ENCODE data around the gene LGSN. TPM values are rescaled to one million over a fixed set of nuclear protein-coding genes. Genes with fewer than 3 reads are reported as not detected.

LGSN gene
- total and polyA plus RNA-seq, 10 of the 15 experiments (the other 5 are each of a cell fraction or from before 2014, with no cell fraction given), result not detected

DNA sequence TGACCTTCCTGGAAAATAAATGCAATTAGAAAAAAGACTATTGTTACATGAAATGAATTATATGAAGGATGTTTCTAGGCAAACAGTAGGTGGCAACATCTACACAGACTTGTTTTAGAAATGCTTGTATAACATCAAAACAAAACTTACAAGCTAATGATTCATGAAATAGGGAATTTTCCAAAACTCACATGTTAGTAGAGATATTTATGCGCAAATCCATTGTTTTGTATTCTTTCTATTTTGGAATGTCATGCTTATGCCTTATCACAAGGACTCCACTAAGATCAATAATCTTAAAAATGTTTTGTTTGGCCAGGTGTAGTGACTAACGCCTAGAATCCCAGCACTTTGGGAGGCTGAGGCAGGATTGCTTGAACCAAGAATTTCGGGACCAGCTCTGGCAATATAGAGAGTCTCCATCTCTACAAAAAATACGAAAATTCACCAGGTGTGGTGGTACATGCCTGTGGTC, 32.3 kb upstream of the LGSN start (continued):
- 0 out of 2 replicates have a peak, but pooled peaks have one; percentile 16 for TF ChIP-seq ZNF592 (IDR thresholded peaks at IDR 0.05)

GRCh38 chr6:63349401-63349800, 29.6 kb upstream of the LGSN start:
- Histone ChIP-seq H3K27ac (ENCODE audit: control insufficient read depth, insufficient read depth) (no peak overlapping the region), H3K9me3 (replicated peaks; ENCODE audit: control insufficient read depth, insufficient read depth, low read length) (no peaks in the 10 kb centered on the region; the same call in 2 of the 3 replicates), H4K20me1 (ENCODE audit: control insufficient read depth, insufficient read depth) (no peaks in the 10 kb centered on the region), H3K36me3 (ENCODE audit: control insufficient read depth in 2 of 2, insufficient read depth in 2 of 2, low read length in 1 of 2) (no peaks in the 10 kb centered on the region), H3K4me2 (ENCODE audit: control insufficient read depth, insufficient read depth) (no peak overlapping the region), H2AFZ (ENCODE audit: control insufficient read depth, low read depth, low read length) (no peak overlapping the region), H3K79me2 (ENCODE audit: control insufficient read depth, insufficient read depth, low read length) (no peaks in the 10 kb centered on the region), H3K27me3 (replicated peaks in 1 of 2; ENCODE audit: control insufficient read depth in 2 of 2, insufficient read depth in 2 of 2, low read length in 1 of 2) (no peaks in the 10 kb centered on the region), H3K4me3 (no peak overlapping the region), H3K4me1 (ENCODE audit: control insufficient read depth, insufficient read depth, low read length) (peaks cover 11% of the 10 kb centered on the region), H3K9ac (ENCODE audit: control insufficient read depth, insufficient read depth, low read length) (no peak overlapping the region)
- in situ Hi-C loops (cut with MboI) (no loop called here), intact Hi-C loops (cut with micrococcal nuclease; ENCODE audit: unreplicated experiment) (no loop called here)
- SMC1A ChIA-PET (ENCODE audit: uncharacterized antibody, unreplicated experiment), result interaction anchor here (0.9 to 9.8 kb wide), 7 partner anchors 32 to 465 kb away, joined by 3 to 218 read pairs (median 3); no protein-coding TSS in a partner anchor
- POLR2A ChIA-PET, result interaction anchor here (1.1 kb wide), 1 partner anchor 413 kb away, joined by 3 read pairs; no protein-coding TSS in a partner anchor
- CTCF ChIA-PET, result interaction anchor here (0.6 to 7.2 kb wide), 15 partner anchors 10 to 614 kb away, joined by 3 to 118 read pairs (median 3); partner anchors contain the start of gene LGSN
- RAD21 ChIA-PET (ENCODE audit: unreplicated experiment), result interaction anchor here (1.1 to 7.8 kb wide), 8 partner anchors 39 to 453 kb away, joined by 3 to 114 read pairs (median 6); no protein-coding TSS in a partner anchor
- 48% methylated on average over 3 of the region's 3 CpGs for WGBS (ENCODE audit: insufficient coverage, insufficient replicate concordance, low lambda C conversion rate, missing lambda C conversion rate)
- no peak for FAIRE-seq
- no TSS peak for BruUV-seq (replicated peaks)
- DNase-seq (ENCODE audit: low read depth, low spot score), result no peak
- no peak for ATAC-seq
- TF ChIP-seq HDAC2 (IDR thresholded peaks at IDR 0.05) (no peak), ZNF592 (IDR thresholded peaks at IDR 0.05) (no peak), WRNIP1 (IDR thresholded peaks at IDR 0.05; ENCODE audit: borderline replicate concordance, low read depth, low read length) (no peak), BRCA1 (IDR thresholded peaks at IDR 0.05; ENCODE audit: low read depth, low read length) (no peak), BACH1 (IDR thresholded peaks at IDR 0.05; ENCODE audit: borderline replicate concordance) (no peak), MYC (IDR thresholded peaks at IDR 0.05; ENCODE audit: insufficient read depth, insufficient read length, insufficient replicate concordance, low read length, severe bottlenecking) (no peak)
- TF ChIP-seq, protein P1, sequence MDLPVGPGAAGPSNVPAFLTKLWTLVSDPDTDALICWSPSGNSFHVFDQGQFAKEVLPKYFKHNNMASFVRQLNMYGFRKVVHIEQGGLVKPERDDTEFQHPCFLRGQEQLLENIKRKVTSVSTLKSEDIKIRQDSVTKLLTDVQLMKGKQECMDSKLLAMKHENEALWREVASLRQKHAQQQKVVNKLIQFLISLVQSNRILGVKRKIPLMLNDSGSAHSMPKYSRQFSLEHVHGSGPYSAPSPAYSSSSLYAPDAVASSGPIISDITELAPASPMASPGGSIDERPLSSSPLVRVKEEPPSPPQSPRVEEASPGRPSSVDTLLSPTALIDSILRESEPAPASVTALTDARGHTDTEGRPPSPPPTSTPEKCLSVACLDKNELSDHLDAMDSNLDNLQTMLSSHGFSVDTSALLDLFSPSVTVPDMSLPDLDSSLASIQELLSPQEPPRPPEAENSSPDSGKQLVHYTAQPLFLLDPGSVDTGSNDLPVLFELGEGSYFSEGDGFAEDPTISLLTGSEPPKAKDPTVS (IDR thresholded peaks at IDR 0.05; ENCODE audit: low read depth, low read length), result no peak
